ENCODE measurements around the gene FATE1. TPM values are rescaled to one million over a fixed set of nuclear protein-coding genes. Genes with fewer than 3 reads are reported as not detected.

FATE1 gene
- total and polyA plus RNA-seq, 2 of the 8 experiments (the other 6 are each of a cell fraction or from before 2014, with no cell fraction given): 0.12 TPM; not detected in 1

DNA sequence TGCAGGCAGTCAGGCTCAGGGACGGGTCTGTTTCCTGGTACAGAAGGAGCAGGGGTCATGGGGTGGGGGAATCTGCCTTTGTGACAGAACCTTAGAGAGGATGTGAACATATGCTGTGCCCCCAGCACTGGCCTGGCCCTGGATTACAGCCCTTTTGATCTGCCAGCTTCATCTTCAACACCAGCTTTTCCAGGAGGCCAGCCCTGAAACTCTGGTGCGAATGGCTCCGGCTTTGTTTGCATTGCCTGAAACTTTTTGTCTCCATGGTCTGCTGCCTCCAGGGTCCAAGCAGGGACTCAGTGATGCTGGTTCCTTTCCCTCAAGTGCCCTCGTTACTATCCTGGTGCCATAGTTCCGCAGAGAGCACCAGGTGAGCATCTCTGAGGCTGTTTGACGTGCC, 20.9 kb downstream of the FATE1 start:
- no peaks in the 10 kb centered on the region for H3K9me3 ChIP-seq (ENCODE audit: insufficient read depth in 2 of 2, low read depth in 1 of 2, low read length in 1 of 2)
- no peak overlapping the region for H3K23ac ChIP-seq (ENCODE audit: insufficient read length)
- WGBS, 2 experiments (ENCODE audit: extremely low coverage in 1 of 2, insufficient coverage in 1 of 2, insufficient read length in 1 of 2, insufficient replicate concordance in 2 of 2, low coverage in 1 of 2, low lambda C conversion rate in 2 of 2, missing lambda C conversion rate in 1 of 2): 100% methylated on average over 2 of the region's 6 CpGs; no CpG with 5 or more reads in 1 of the 2 experiments

More for the DNA sequence above, 20.9 kb downstream of the FATE1 start:
- Histone ChIP-seq H3K23me2 (ENCODE audit: low read depth, low read length) (no peaks in the 10 kb centered on the region), H3K27ac (ENCODE audit: low read depth, low read length) (no peak overlapping the region), H2BK120ac (replicated peaks; ENCODE audit: low read depth, low read length) (no peak overlapping the region), H3K27me3 (replicated peaks in 1 of 4; ENCODE audit: control insufficient read depth in 3 of 4, extremely low read depth in 1 of 4, insufficient read depth in 3 of 4, low read length in 3 of 4) (no peaks in the 10 kb centered on the region), H4K8ac (ENCODE audit: extremely low read depth, insufficient read depth, low read length) (no peak overlapping the region), H4K5ac (ENCODE audit: insufficient read length, low read depth, low read length) (no peak overlapping the region), H3K14ac (ENCODE audit: insufficient read length) (no peak overlapping the region), H2AK5ac (ENCODE audit: low read depth, low read length) (no peak overlapping the region), H3K4me3 (ENCODE audit: extremely low read depth in 1 of 4, insufficient read depth in 2 of 4, low read depth in 3 of 4, low read length in 4 of 4) (no peak overlapping the region), H3K79me2 (ENCODE audit: control insufficient read depth in 1 of 2, insufficient read depth in 2 of 2, low read length in 2 of 2) (no peaks in the 10 kb centered on the region), H3K4me2 (ENCODE audit: insufficient read depth in 1 of 2, low read depth in 2 of 2, low read length in 2 of 2) (no peak overlapping the region), H2AFZ (ENCODE audit: low read length) (no peak overlapping the region), H2BK20ac (ENCODE audit: low read length) (no peak overlapping the region), H3K9ac (replicated peaks in 1 of 4; ENCODE audit: extremely low read depth in 1 of 4, low read depth in 3 of 4, low read length in 3 of 4) (no peak overlapping the region), H3K4me1 (replicated peaks in 1 of 4; ENCODE audit: control insufficient read depth in 3 of 4, insufficient read depth in 4 of 4, low read length in 3 of 4) (no peaks in the 10 kb centered on the region), H3K18ac (ENCODE audit: extremely low read depth, low read length) (no peak overlapping the region), H3K79me1 (ENCODE audit: low read depth, low read length) (no peaks in the 10 kb centered on the region), H2BK12ac (ENCODE audit: low read depth, low read length) (no peak overlapping the region), H3K36me3 (ENCODE audit: control insufficient read depth in 2 of 4, insufficient read depth in 4 of 4, low read length in 3 of 4) (no peaks in the 10 kb centered on the region), H2BK5ac (ENCODE audit: low read depth, low read length) (no peak overlapping the region), H2BK15ac (ENCODE audit: low read length) (no peak overlapping the region), H3K56ac (replicated peaks; ENCODE audit: insufficient read length, low read depth, low read length) (no peak overlapping the region), H3K4ac (replicated peaks; ENCODE audit: insufficient read length, low read depth, low read length) (no peak overlapping the region), H4K20me1 (replicated peaks in 1 of 2; ENCODE audit: control insufficient read depth in 1 of 2, insufficient read depth in 2 of 2, low read length in 2 of 2) (no peaks in the 10 kb centered on the region), H4K91ac (replicated peaks; ENCODE audit: insufficient read length, low read length) (no peak overlapping the region)
- FAIRE-seq (no peak), DNase-seq (ENCODE audit: low read depth in 1 of 2, low spot score in 2 of 2) (no peak)
- TF ChIP-seq POLR2AphosphoS5 (IDR thresholded peaks at IDR 0.05; ENCODE audit: low read depth, low read length) (no peak), SIX5 (IDR thresholded peaks at IDR 0.05; ENCODE audit: low read depth, low read length) (no peak)
- POLR2A ChIA-PET (ENCODE audit: partially characterized antibody): no interaction called here
- CTCF ChIA-PET (ENCODE audit: partially characterized antibody): interaction anchor here (1.2 kb wide), 1 partner anchor 17 kb away, joined by 5 read pairs; no protein-coding TSS in a partner anchor

All from H1 (cell line).